Activated CD4-positive, alpha-beta T cell treated with anti-CD3 and anti-CD28 coated beads, Interleukin-2, amount 50 U/mL, for 1 hour (primary cell): ENCODE results near the gene SLC51B.

Source experiments
- DNase-seq: peaks from one replicate; pipeline ENCODE4 v3.0.0-alpha.2; 2020

Gene SLC51B

DNA sequence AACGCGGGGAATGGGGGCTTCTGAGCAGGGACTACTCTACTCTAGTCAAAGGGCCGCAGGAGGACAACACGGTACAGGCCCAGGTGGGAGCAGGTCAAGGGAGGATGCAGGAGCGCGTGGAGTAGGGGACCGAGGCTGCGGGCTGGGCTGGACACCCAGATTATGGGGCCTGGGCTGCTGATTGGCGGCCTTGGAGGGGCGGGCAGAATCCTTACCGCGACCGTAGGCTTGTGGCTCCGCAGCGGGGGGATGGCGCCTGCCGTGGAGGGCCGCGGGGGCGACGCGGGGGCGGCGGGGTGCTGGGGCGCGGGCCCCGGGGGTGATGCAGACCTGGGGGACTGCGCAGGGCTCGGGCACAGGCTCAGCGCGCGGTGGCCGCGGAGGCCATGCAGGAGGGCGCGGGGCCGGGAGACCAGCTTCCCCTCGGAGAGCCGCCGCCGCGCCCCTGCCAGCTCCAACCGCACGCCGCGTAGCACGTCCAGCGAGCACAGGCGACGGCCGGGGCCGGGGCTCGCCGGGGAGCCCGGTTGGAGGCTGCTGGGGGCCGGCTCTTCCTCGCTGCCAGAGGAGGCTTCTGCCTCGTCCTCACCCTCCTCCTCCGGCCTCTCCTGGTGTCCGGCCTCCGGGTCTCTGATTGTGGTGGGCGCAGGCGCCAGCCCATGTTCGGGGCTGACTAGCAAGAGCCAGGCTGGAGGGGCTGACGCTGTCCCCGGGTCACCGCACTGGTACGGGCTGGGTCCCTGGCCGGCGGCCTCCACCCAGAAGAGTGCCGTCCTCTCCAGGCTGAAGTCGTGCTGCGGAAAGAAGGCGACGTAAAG, 56.9 kb downstream of the SLC51B start:
- no peak for DNase-seq

DNA sequence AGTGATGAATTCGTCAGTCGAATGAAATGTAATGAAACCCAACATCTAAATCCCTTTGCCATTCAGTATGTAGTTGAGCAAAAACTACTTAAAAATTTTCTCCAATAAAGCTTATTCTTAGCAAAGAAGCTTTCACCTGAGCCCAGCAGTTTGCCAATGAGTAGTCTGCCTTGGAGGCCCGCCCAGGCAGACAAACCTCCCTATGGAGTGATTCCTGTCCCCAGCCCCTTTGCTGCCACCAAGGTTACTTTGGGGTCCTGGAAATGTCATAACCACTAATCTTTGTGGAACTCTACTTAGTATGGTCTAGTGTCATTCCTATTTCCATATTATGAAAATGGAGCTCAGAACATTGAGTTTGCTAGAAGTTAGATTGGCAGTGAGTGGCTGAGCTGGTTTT, 57.7 kb downstream of the SLC51B start:
- DNase-seq: no peak
